ENCODE measurements around the gene LOXL1. TPM values are rescaled to one million over a fixed set of nuclear protein-coding genes. Genes with fewer than 3 reads are reported as not detected.

LOXL1 gene
- 212 and 287 TPM in 2 replicates for total RNA-seq

GRCh38 chr15:73926219-73927002, at the start of gene LOXL1:
TSS of gene LOXL1 (plus strand) at chr15:73926462. CDS start at chr15:73926784, 322 bp downstream.

GRCh38 chr15:73991726-73992593, 65.7 kb downstream of the LOXL1 start, which contains the start of gene STOML1:
TSS of gene STOML1 (minus strand) at chr15:73992295. CDS start at chr15:73992223, 72 bp downstream.

GRCh38 chr15:73994413-73994883, 68.2 kb downstream of the LOXL1 start, which contains the start of gene PML:
TSS of gene PML (plus strand) at chr15:73994716. CDS start at chr15:73994813, 97 bp downstream.

Other genes starting within 250 kb of the LOXL1 start
- gene CD276, start 242.1 kb upstream of the LOXL1 start, total RNA-seq = 170 and 216 TPM in 2 replicates
- 0.73 and 1.5 TPM in 2 replicates for gene INSYN1, start 173.1 kb upstream of the LOXL1 start, total RNA-seq
- not detected in 2 replicates for gene TBC1D21, start 52.9 kb upstream of the LOXL1 start, total RNA-seq
- gene STOML1, start 65.8 kb downstream of the LOXL1 start, total RNA-seq = 23.9 and 25.5 TPM in 2 replicates
- gene PML, start 68.3 kb downstream of the LOXL1 start, total RNA-seq = 47.3 and 51.8 TPM in 2 replicates
- not detected in 2 replicates for gene GOLGA6A, start 156.1 kb downstream of the LOXL1 start, total RNA-seq
- not detected in 2 replicates for gene ISLR2, start 204.1 kb downstream of the LOXL1 start, total RNA-seq
- 92.1 and 202 TPM in 2 replicates for gene ISLR, start 247.2 kb downstream of the LOXL1 start, total RNA-seq

Data from smooth muscle cell of trachea (primary cell).